BJ (cell line): ENCODE measurements around the gene PCDH9. TPM values are rescaled to one million over a fixed set of nuclear protein-coding genes. Genes with fewer than 3 reads are reported as not detected.

Experiments
- CTCF ChIA-PET: fragments of 350-600 bp; formaldehyde crosslinking; extraction: SDS; loops from one replicate; lab custom pipeline; 2021; ENCODE audit warnings: antibody characterized with exemption, inconsistent platforms; lab: Yijun Ruan, JAX
- POLR2A ChIA-PET: fragments of 300-600 bp; sonication (Branson Sonifier 250); formaldehyde crosslinking; extraction: SDS; loops from one replicate; lab custom pipeline; 2021; ENCODE audit warnings: antibody characterized with exemption; lab: Charles Lee
- DNase-seq: peaks from one replicate; pipeline ENCODE4 v3.0.0-alpha.2; 2011; ENCODE audit warnings: low read depth
- H3K27me3 ChIP-seq: 2 replicates; pipeline ENCODE4 v1.6.0; 2011; ENCODE audit warnings: low read length; ENCODE audit not compliant: control insufficient read depth, insufficient read depth
- H3K36me3 ChIP-seq: 2 replicates; pipeline ENCODE4 v1.5.1; 2011; ENCODE audit warnings: low read length; ENCODE audit not compliant: control insufficient read depth, insufficient read depth
- H3K4me3 ChIP-seq: 2 replicates; pipeline ENCODE4 v1.5.1; 2011; ENCODE audit warnings: low read depth, mild to moderate bottlenecking, control low read depth, low read length
- CTCF ChIP-seq: IDR thresholded peaks from 2 replicates; pipeline ENCODE4 v1.5.1; 2011; ENCODE audit warnings: low read depth, mild to moderate bottlenecking, control low read depth, inconsistent platforms, low read length, moderate library complexity; ENCODE audit not compliant: insufficient read depth
- polyA plus RNA-seq: library from polyadenylated mRNA; depleted of rRNA; stranded (reverse); fragments of >200 nt; gene quantifications from 2 replicates; pipeline ENCODE4 v1.2.3, GENCODE V29; 2011

PCDH9 gene
- polyA plus RNA-seq, 1 experiment = 2.3 TPM

GRCh38 chr13:67049744-67050143, 180.4 kb downstream of the PCDH9 start:
- POLR2A ChIA-PET = no interaction called here
- Histone ChIP-seq H3K4me3 (no peak overlapping the region), H3K27me3 (no peaks in the 10 kb centered on the region), H3K36me3 (no peaks in the 10 kb centered on the region)
- no peak for DNase-seq
- CTCF ChIA-PET = no interaction called here
- no peak for TF ChIP-seq CTCF

- DNase-seq = peak; percentile 35
- Histone ChIP-seq H3K27me3 (no peaks in the 10 kb centered on the region), H3K36me3 (no peaks in the 10 kb centered on the region), H3K4me3 (no peak overlapping the region)
- no peak for TF ChIP-seq CTCF
- CTCF ChIA-PET = no interaction called here
- POLR2A ChIA-PET = no interaction called here
Observed at GRCh38 chr13:67048821-67049150, 181.3 kb downstream of the PCDH9 start.

- POLR2A ChIA-PET = no interaction called here
- no peak overlapping the region for H3K4me3 ChIP-seq
- DNase-seq = peak; percentile 15
- TF ChIP-seq CTCF = no peak
- CTCF ChIA-PET = no interaction called here
- no peaks in the 10 kb centered on the region for H3K36me3 ChIP-seq
- no peaks in the 10 kb centered on the region for H3K27me3 ChIP-seq
Observed at GRCh38 chr13:67048084-67048820, 181.9 kb downstream of the PCDH9 start.

GRCh38 chr13:67045357-67045756, 184.8 kb downstream of the PCDH9 start:
- ChIA-PET CTCF (no interaction called here), POLR2A (no interaction called here)
- H3K27me3 ChIP-seq = no peaks in the 10 kb centered on the region
- no peak for DNase-seq
- no peak overlapping the region for H3K4me3 ChIP-seq
- no peak for TF ChIP-seq CTCF
- H3K36me3 ChIP-seq = no peaks in the 10 kb centered on the region

- TF ChIP-seq CTCF = no peak
- ChIA-PET POLR2A (no interaction called here), CTCF (interaction anchor here (1.5 kb wide), 1 partner anchor 12 kb away, joined by 3 read pairs; no protein-coding TSS in a partner anchor)
- DNase-seq = no peak
- Histone ChIP-seq H3K36me3 (no peaks in the 10 kb centered on the region), H3K27me3 (no peaks in the 10 kb centered on the region), H3K4me3 (no peak overlapping the region)
Observed at GRCh38 chr13:67043901-67044300, 186.2 kb downstream of the PCDH9 start.
